HEK293 (cell line): Measurements from ENCODE around the gene ENO4.

Experiments used
- CTCF ChIA-PET: fragments of 350-600 bp; formaldehyde crosslinking; extraction: SDS; loops from one replicate; lab custom pipeline; 2021; ENCODE audit warnings: antibody characterized with exemption; lab: Yijun Ruan, JAX
- POLR2A ChIA-PET: fragments of 300-600 bp; formaldehyde crosslinking; extraction: SDS; loops from one replicate; lab custom pipeline; 2020; ENCODE audit warnings: antibody characterized with exemption, inconsistent platforms; lab: Yijun Ruan, JAX
- H3K27ac ChIP-seq: fragments of 200-500 bp; sonication (Bioruptor generic); 2 replicates; pipeline ENCODE4 v1.5.1; 2014; ENCODE audit warnings: low read depth, low read length, control low read depth, inconsistent platforms; ENCODE audit errors: extremely low read depth
- H3K36me3 ChIP-seq, 2 experiments: fragments of 200-500 bp in 1 of 2; sonication (Bioruptor generic) in 1 of 2; 1 replicate in 1 of 2; 2 replicates in 1 of 2; pipeline ENCODE4 v1.5.1; 2014 to 2017; ENCODE audit warnings: inconsistent platforms in 2 of 2, low read length in 2 of 2; ENCODE audit not compliant: control insufficient read depth in 2 of 2, insufficient read depth in 1 of 2
- H3K4me1 ChIP-seq: fragments of 200-500 bp; sonication (Bioruptor generic); 2 replicates; pipeline ENCODE4 v1.5.1; 2014; ENCODE audit warnings: mild to moderate bottlenecking, low read length, inconsistent platforms; ENCODE audit not compliant: control insufficient read depth, insufficient read depth
- H3K4me3 ChIP-seq: 2 replicates; pipeline ENCODE4 v1.5.1; 2011; ENCODE audit warnings: low read depth, mild to moderate bottlenecking, control low read depth, low read length, moderate library complexity
- H3K9me3 ChIP-seq: fragments of 200-500 bp; sonication (Bioruptor generic); 2 replicates; pipeline ENCODE4 v1.5.1; 2014; ENCODE audit warnings: low read depth, low read length, inconsistent platforms; ENCODE audit not compliant: control insufficient read depth, insufficient read depth
- BCL11B ChIP-seq: fragments of 450-650 bp; formaldehyde crosslinking; IDR thresholded peaks from 2 replicates; pipeline ENCODE4 v1.5.1; 2016; ENCODE audit warnings: low read depth, missing biosample characterization, missing genetic modification characterization
- GFI1B ChIP-seq: fragments of 450-650 bp; formaldehyde crosslinking; IDR thresholded peaks from 2 replicates; pipeline ENCODE4 v1.5.1; 2016; ENCODE audit warnings: missing biosample characterization, missing genetic modification characterization
- IKZF3 ChIP-seq: fragments of 450-650 bp; IDR thresholded peaks from 2 replicates; pipeline ENCODE4 v1.5.0; 2018; ENCODE audit warnings: missing biosample characterization, mild to moderate bottlenecking, missing genetic modification characterization, moderate library complexity
- OSR2 ChIP-seq: fragments of 450-650 bp; formaldehyde crosslinking; IDR thresholded peaks from 2 replicates; pipeline ENCODE4 v1.5.1; 2016; ENCODE audit warnings: missing biosample characterization, missing genetic modification characterization
- SALL2 ChIP-seq: fragments of 450-650 bp; formaldehyde crosslinking; IDR thresholded peaks from 2 replicates; pipeline ENCODE4 v1.5.0; 2017; ENCODE audit warnings: missing biosample characterization, mild to moderate bottlenecking, missing genetic modification characterization, borderline replicate concordance
- SP2 ChIP-seq: fragments of 450-650 bp; formaldehyde crosslinking; IDR thresholded peaks from 2 replicates; pipeline ENCODE4 v1.5.1; 2016; ENCODE audit warnings: missing biosample characterization, missing genetic modification characterization
- SP3 ChIP-seq: fragments of 450-650 bp; formaldehyde crosslinking; IDR thresholded peaks from 2 replicates; pipeline ENCODE4 v1.5.1; 2016; ENCODE audit warnings: missing biosample characterization, missing genetic modification characterization
- ZEB2 ChIP-seq: fragments of 450-650 bp; formaldehyde crosslinking; IDR thresholded peaks from 2 replicates; pipeline ENCODE4 v1.5.1; 2016; ENCODE audit warnings: missing biosample characterization, missing genetic modification characterization
- ZIC2 ChIP-seq: fragments of 450-650 bp; formaldehyde crosslinking; IDR thresholded peaks from 2 replicates; pipeline ENCODE4 v1.5.1; 2016; ENCODE audit warnings: missing biosample characterization, missing genetic modification characterization
- ZNF146 ChIP-seq: fragments of 450-650 bp; formaldehyde crosslinking; IDR thresholded peaks from 2 replicates; pipeline ENCODE4 v1.5.1; 2016; ENCODE audit warnings: missing biosample characterization, missing genetic modification characterization
- ZNF169 ChIP-seq: fragments of 450-650 bp; formaldehyde crosslinking; IDR thresholded peaks from 2 replicates; pipeline ENCODE4 v1.5.1; 2016; ENCODE audit warnings: missing biosample characterization, missing genetic modification characterization
- ZNF19 ChIP-seq: fragments of 450-650 bp; formaldehyde crosslinking; IDR thresholded peaks from 2 replicates; pipeline ENCODE4; 2016; ENCODE audit warnings: missing biosample characterization, missing genetic modification characterization, low read depth
- ZNF214 ChIP-seq: fragments of 450-650 bp; formaldehyde crosslinking; IDR thresholded peaks from 2 replicates; pipeline ENCODE4 v1.5.1; 2017; ENCODE audit warnings: missing biosample characterization, mild to moderate bottlenecking, missing genetic modification characterization, borderline replicate concordance
- ZNF223 ChIP-seq: fragments of 450-650 bp; formaldehyde crosslinking; IDR thresholded peaks from 2 replicates; pipeline ENCODE4 v1.5.1; 2016; ENCODE audit warnings: missing biosample characterization, missing genetic modification characterization
- ZNF274 ChIP-seq, 2 experiments: fragments of 200-500 bp in 1 of 2; fragments of 450-650 bp in 1 of 2; sonication (Bioruptor generic) in 1 of 2; formaldehyde crosslinking in 1 of 2; IDR thresholded peaks; 2 replicates each; pipeline versions ENCODE4 v1.5.1 to v1.6.1; 2014 to 2016; ENCODE audit warnings: borderline replicate concordance in 1 of 2, inconsistent platforms in 1 of 2, low read length in 1 of 2, missing biosample characterization in 1 of 2, missing genetic modification characterization in 1 of 2
- ZNF501 ChIP-seq: fragments of 450-650 bp; formaldehyde crosslinking; IDR thresholded peaks from 2 replicates; pipeline ENCODE4 v1.5.1; 2016; ENCODE audit warnings: missing biosample characterization, missing genetic modification characterization
- ZNF529 ChIP-seq: fragments of 450-650 bp; formaldehyde crosslinking; IDR thresholded peaks from 2 replicates; pipeline ENCODE4 v1.5.1; 2017; ENCODE audit warnings: missing genetic modification characterization, missing biosample characterization; ENCODE audit not compliant: insufficient replicate concordance
- ZNF610 ChIP-seq: fragments of 450-650 bp; formaldehyde crosslinking; IDR thresholded peaks from 2 replicates; pipeline ENCODE4 v1.5.1; 2016; ENCODE audit warnings: missing biosample characterization, missing genetic modification characterization, borderline replicate concordance
- ZNF623 ChIP-seq: fragments of 450-650 bp; formaldehyde crosslinking; IDR thresholded peaks from 2 replicates; pipeline ENCODE4 v1.5.1; 2016; ENCODE audit warnings: missing biosample characterization, missing genetic modification characterization
- ZNF670 ChIP-seq: fragments of 450-650 bp; formaldehyde crosslinking; IDR thresholded peaks from 2 replicates; pipeline ENCODE4 v1.5.1; 2016; ENCODE audit warnings: missing biosample characterization, missing genetic modification characterization, low read depth
- ZNF677 ChIP-seq: fragments of 450-650 bp; IDR thresholded peaks from 2 replicates; pipeline ENCODE4 v1.5.0; 2018; ENCODE audit warnings: missing biosample characterization, mild to moderate bottlenecking, missing genetic modification characterization, moderate library complexity
- ZNF792 ChIP-seq: fragments of 450-650 bp; formaldehyde crosslinking; IDR thresholded peaks from 2 replicates; pipeline ENCODE4 v1.5.1; 2016; ENCODE audit warnings: missing biosample characterization, missing genetic modification characterization
- TF ChIP-seq, protein P1 (sequence below): fragments of 450-650 bp; formaldehyde crosslinking; IDR thresholded peaks from 2 replicates; pipeline ENCODE4 v1.5.1; 2016; ENCODE audit warnings: missing biosample characterization, missing genetic modification characterization
- TF ChIP-seq, protein P2 (sequence below): fragments of 450-650 bp; formaldehyde crosslinking; IDR thresholded peaks from 2 replicates; pipeline ENCODE4 v1.5.1; 2016; ENCODE audit warnings: missing biosample characterization, missing genetic modification characterization
- TF ChIP-seq, protein P3 (sequence below): fragments of 450-650 bp; IDR thresholded peaks from 2 replicates; pipeline ENCODE4 v1.5.1; 2018; ENCODE audit warnings: missing biosample characterization, missing genetic modification characterization
- TF ChIP-seq, protein P4 (sequence below): fragments of 450-650 bp; formaldehyde crosslinking; IDR thresholded peaks from 2 replicates; pipeline ENCODE4 v1.5.1; 2016; ENCODE audit warnings: missing biosample characterization, missing genetic modification characterization, borderline replicate concordance

ENO4 gene

DNA sequence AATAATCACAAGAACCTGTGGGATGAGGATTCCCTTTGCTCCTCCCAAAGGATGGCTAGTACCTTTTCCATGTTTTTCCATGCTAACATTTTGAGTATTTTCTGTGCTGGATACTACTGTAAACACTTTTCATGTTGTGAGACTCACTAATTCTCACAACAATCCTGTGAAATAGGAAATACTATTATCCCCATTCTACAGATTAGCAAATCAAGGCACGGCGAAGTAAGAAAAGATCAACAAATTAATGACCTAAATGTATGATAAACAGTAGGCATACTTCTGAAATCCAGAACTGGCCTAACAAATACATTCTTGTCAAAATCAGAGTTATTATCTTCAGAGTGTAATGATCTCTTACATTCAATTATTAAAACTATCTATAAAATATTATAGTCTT, 69.3 kb downstream of the ENO4 start (continued):
- TF ChIP-seq ZNF169 (no peak), ZNF223 (no peak), IKZF3 (no peak), ZEB2 (tag by site-specific recombination) (no peak), ZNF792 (tag by site-specific recombination) (no peak), BCL11B (tag by site-specific recombination) (no peak), ZNF19 (tag by site-specific recombination) (no peak)
- TF ChIP-seq, all 188 proteins: peak for 0

DNA sequence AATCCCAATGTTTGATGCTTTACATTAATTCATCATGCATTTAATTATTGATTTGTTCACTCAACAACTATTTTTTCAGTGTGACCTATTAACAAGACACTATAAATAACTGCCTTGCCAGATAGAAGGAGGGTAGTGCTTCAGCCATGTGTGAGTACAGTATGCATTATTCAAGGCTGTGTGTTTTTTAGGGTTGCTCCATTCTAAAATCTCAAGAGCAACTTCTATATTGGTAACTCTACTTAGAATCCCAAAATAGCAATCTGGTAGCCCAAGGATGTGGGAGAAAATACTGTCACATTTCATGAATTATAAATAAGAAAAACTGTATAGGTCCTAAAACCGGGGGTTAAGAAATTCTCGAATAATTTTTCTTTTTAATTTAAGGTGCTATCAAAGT, 69.9 kb downstream of the ENO4 start:
- ChIA-PET CTCF (no interaction called here), POLR2A (no interaction called here)
- peaks cover 17 to 47% of the 10 kb centered on the region in 2 experiments for H3K36me3 ChIP-seq
- no peaks in the 10 kb centered on the region for H3K4me1 ChIP-seq
- H3K4me3 ChIP-seq, result no peak overlapping the region
- TF ChIP-seq OSR2 (tag by site-specific recombination), result no peak
- TF ChIP-seq SALL2 (tag by site-specific recombination), result no peak
- TF ChIP-seq, protein P1, sequence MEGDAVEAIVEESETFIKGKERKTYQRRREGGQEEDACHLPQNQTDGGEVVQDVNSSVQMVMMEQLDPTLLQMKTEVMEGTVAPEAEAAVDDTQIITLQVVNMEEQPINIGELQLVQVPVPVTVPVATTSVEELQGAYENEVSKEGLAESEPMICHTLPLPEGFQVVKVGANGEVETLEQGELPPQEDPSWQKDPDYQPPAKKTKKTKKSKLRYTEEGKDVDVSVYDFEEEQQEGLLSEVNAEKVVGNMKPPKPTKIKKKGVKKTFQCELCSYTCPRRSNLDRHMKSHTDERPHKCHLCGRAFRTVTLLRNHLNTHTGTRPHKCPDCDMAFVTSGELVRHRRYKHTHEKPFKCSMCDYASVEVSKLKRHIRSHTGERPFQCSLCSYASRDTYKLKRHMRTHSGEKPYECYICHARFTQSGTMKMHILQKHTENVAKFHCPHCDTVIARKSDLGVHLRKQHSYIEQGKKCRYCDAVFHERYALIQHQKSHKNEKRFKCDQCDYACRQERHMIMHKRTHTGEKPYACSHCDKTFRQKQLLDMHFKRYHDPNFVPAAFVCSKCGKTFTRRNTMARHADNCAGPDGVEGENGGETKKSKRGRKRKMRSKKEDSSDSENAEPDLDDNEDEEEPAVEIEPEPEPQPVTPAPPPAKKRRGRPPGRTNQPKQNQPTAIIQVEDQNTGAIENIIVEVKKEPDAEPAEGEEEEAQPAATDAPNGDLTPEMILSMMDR (tag by site-specific recombination), result no peak
- TF ChIP-seq ZNF274 (IDR thresholded peaks at IDR 0.05; ENCODE audit: low read length), result no peak
- TF ChIP-seq ZNF274 (tag by site-specific recombination; IDR thresholded peaks at IDR 0.05; ENCODE audit: borderline replicate concordance), result no peak
- no peak for TF ChIP-seq ZNF677 (tag by site-specific recombination)
- TF ChIP-seq SP2, result no peak
- no peak for TF ChIP-seq ZNF610 (tag by site-specific recombination)
- TF ChIP-seq, protein P2, sequence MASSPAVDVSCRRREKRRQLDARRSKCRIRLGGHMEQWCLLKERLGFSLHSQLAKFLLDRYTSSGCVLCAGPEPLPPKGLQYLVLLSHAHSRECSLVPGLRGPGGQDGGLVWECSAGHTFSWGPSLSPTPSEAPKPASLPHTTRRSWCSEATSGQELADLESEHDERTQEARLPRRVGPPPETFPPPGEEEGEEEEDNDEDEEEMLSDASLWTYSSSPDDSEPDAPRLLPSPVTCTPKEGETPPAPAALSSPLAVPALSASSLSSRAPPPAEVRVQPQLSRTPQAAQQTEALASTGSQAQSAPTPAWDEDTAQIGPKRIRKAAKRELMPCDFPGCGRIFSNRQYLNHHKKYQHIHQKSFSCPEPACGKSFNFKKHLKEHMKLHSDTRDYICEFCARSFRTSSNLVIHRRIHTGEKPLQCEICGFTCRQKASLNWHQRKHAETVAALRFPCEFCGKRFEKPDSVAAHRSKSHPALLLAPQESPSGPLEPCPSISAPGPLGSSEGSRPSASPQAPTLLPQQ (tag by site-specific recombination), result no peak
- no peak for TF ChIP-seq ZNF501 (tag by site-specific recombination)
- H3K27ac ChIP-seq, result no peak overlapping the region
- H3K9me3 ChIP-seq, result no peaks in the 10 kb centered on the region

DNA sequence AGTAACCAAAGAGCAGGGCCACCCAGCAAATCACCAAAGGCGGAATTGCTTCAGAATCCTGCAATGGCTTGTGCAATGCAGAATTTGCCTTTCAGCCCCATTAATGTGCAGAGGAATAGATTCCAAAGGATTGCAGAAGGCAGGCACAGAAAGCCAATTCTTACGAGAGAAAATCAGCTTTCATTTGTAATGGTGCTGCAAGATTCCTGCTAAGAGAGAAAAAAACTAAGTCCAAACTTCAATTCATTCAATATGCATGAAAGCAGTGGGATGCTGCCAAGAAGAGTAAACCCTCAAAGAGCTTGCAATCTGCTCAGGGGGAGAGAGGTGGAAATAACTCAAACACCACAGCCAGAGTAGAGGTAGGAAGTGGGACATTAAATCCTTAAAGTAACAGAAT, 70.4 kb downstream of the ENO4 start:
- CTCF ChIA-PET, result no interaction called here
- H3K9me3 ChIP-seq, result no peaks in the 10 kb centered on the region
- no peak overlapping the region for H3K4me3 ChIP-seq
- no peak overlapping the region for H3K27ac ChIP-seq
- POLR2A ChIA-PET, result no interaction called here
- peaks cover 12 to 43% of the 10 kb centered on the region in 2 experiments for H3K36me3 ChIP-seq
- TF ChIP-seq, protein P3, sequence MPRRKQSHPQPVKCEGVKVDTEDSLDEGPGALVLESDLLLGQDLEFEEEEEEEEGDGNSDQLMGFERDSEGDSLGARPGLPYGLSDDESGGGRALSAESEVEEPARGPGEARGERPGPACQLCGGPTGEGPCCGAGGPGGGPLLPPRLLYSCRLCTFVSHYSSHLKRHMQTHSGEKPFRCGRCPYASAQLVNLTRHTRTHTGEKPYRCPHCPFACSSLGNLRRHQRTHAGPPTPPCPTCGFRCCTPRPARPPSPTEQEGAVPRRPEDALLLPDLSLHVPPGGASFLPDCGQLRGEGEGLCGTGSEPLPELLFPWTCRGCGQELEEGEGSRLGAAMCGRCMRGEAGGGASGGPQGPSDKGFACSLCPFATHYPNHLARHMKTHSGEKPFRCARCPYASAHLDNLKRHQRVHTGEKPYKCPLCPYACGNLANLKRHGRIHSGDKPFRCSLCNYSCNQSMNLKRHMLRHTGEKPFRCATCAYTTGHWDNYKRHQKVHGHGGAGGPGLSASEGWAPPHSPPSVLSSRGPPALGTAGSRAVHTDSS (tag by site-specific recombination), result no peak
- H3K4me1 ChIP-seq, result no peaks in the 10 kb centered on the region

DNA sequence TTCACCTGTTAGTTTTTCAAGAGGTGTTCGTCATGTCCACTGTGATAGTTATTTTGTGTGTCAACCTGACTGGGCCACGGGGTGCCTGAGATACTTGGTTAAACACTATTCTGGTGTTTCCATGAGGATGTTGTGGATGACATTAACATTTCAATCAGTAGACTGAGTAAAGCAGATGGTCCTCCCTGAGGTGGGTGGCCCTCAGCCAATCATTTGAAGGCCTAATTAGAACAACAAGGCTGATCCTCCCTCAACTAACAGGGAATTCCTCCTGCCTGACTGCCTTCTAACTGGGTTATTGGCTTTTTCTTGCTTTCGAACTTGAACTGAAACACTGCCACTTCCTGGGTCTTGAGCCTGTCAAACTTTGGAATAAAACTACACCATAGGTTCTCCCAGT, 75.8 kb downstream of the ENO4 start:
- H3K4me1 ChIP-seq, result no peaks in the 10 kb centered on the region
- no peak overlapping the region for H3K27ac ChIP-seq
- ChIA-PET CTCF (no interaction called here), POLR2A (no interaction called here)
- peaks cover 14 to 46% of the 10 kb centered on the region in 2 experiments; a peak in 2 of 3 replicates for H3K36me3 ChIP-seq
- no peaks in the 10 kb centered on the region for H3K9me3 ChIP-seq
- H3K4me3 ChIP-seq, result no peak overlapping the region
- TF ChIP-seq SP3 (tag by site-specific recombination), result no peak
- no peak for TF ChIP-seq ZNF623 (tag by site-specific recombination)
- TF ChIP-seq ZNF670, result no peak
- no peak for TF ChIP-seq BCL11B (tag by site-specific recombination)
- TF ChIP-seq, protein P4, sequence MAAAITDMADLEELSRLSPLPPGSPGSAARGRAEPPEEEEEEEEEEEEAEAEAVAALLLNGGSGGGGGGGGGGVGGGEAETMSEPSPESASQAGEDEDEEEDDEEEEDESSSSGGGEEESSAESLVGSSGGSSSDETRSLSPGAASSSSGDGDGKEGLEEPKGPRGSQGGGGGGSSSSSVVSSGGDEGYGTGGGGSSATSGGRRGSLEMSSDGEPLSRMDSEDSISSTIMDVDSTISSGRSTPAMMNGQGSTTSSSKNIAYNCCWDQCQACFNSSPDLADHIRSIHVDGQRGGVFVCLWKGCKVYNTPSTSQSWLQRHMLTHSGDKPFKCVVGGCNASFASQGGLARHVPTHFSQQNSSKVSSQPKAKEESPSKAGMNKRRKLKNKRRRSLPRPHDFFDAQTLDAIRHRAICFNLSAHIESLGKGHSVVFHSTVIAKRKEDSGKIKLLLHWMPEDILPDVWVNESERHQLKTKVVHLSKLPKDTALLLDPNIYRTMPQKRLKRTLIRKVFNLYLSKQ (tag by site-specific recombination), result no peak
- TF ChIP-seq ZNF146 (tag by site-specific recombination), result no peak
- TF ChIP-seq ZNF214, result no peak
- TF ChIP-seq ZNF529 (tag by site-specific recombination), result no peak
- TF ChIP-seq ZIC2 (tag by site-specific recombination), result no peak
- TF ChIP-seq GFI1B, result no peak
